HEK293 (cell line): ENCODE measurements around the gene KLHL25.
A peak's percentile ranks its signal among the peaks of the same experiment; 100 is the strongest.

Experiments
- CTCF ChIA-PET: fragments of 350-600 bp; formaldehyde crosslinking; extraction: SDS; loops from one replicate; lab custom pipeline; 2021; ENCODE audit warnings: antibody characterized with exemption; lab: Yijun Ruan, JAX
- POLR2A ChIA-PET: fragments of 300-600 bp; formaldehyde crosslinking; extraction: SDS; loops from one replicate; lab custom pipeline; 2020; ENCODE audit warnings: antibody characterized with exemption, inconsistent platforms; lab: Yijun Ruan, JAX
- H3K27ac ChIP-seq: fragments of 200-500 bp; sonication (Bioruptor generic); 2 replicates; pipeline ENCODE4 v1.5.1; 2014; ENCODE audit warnings: low read depth, low read length, control low read depth, inconsistent platforms; ENCODE audit errors: extremely low read depth
- H3K36me3 ChIP-seq, 2 experiments: fragments of 200-500 bp in 1 of 2; sonication (Bioruptor generic) in 1 of 2; 1 replicate in 1 of 2; 2 replicates in 1 of 2; pipeline ENCODE4 v1.5.1; 2014 to 2017; ENCODE audit warnings: inconsistent platforms in 2 of 2, low read length in 2 of 2; ENCODE audit not compliant: control insufficient read depth in 2 of 2, insufficient read depth in 1 of 2
- H3K4me1 ChIP-seq: fragments of 200-500 bp; sonication (Bioruptor generic); 2 replicates; pipeline ENCODE4 v1.5.1; 2014; ENCODE audit warnings: mild to moderate bottlenecking, low read length, inconsistent platforms; ENCODE audit not compliant: control insufficient read depth, insufficient read depth
- H3K4me3 ChIP-seq: 2 replicates; pipeline ENCODE4 v1.5.1; 2011; ENCODE audit warnings: low read depth, mild to moderate bottlenecking, control low read depth, low read length, moderate library complexity
- H3K9me3 ChIP-seq: fragments of 200-500 bp; sonication (Bioruptor generic); 2 replicates; pipeline ENCODE4 v1.5.1; 2014; ENCODE audit warnings: low read depth, low read length, inconsistent platforms; ENCODE audit not compliant: control insufficient read depth, insufficient read depth
- ELK4 ChIP-seq: IDR thresholded peaks from 2 replicates; pipeline ENCODE4 v1.6.1; 2011; ENCODE audit warnings: mild to moderate bottlenecking, low read depth, low read length, borderline replicate concordance
- PRDM1 ChIP-seq: fragments of 450-650 bp; formaldehyde crosslinking; IDR thresholded peaks from 2 replicates; pipeline ENCODE4; 2016; ENCODE audit warnings: missing biosample characterization, missing genetic modification characterization
- PRDM10 ChIP-seq: fragments of 450-650 bp; formaldehyde crosslinking; IDR thresholded peaks from 2 replicates; pipeline ENCODE4 v1.5.1; 2016; ENCODE audit warnings: missing biosample characterization, missing genetic modification characterization
- SCRT2 ChIP-seq: fragments of 450-650 bp; formaldehyde crosslinking; IDR thresholded peaks from 2 replicates; pipeline ENCODE4 v1.5.1; 2016; ENCODE audit warnings: missing biosample characterization, missing genetic modification characterization
- ZBTB11 ChIP-seq: fragments of 450-650 bp; formaldehyde crosslinking; conservative IDR thresholded peaks from 2 replicates; pipeline ENCODE4 v1.5.1; 2016; ENCODE audit warnings: low read depth, missing biosample characterization, missing genetic modification characterization
- ZFP41 ChIP-seq: fragments of 450-650 bp; formaldehyde crosslinking; IDR thresholded peaks from 2 replicates; pipeline ENCODE4 v1.5.1; 2016; ENCODE audit warnings: missing biosample characterization, missing genetic modification characterization, borderline replicate concordance
- ZNF174 ChIP-seq: fragments of 450-650 bp; formaldehyde crosslinking; IDR thresholded peaks from 2 replicates; pipeline ENCODE4 v1.5.0; 2017; ENCODE audit warnings: missing biosample characterization, mild to moderate bottlenecking, missing genetic modification characterization
- ZNF398 ChIP-seq: fragments of 450-650 bp; formaldehyde crosslinking; IDR thresholded peaks from 2 replicates; pipeline ENCODE4 v1.5.1; 2017; ENCODE audit warnings: missing biosample characterization, missing genetic modification characterization
- ZNF660 ChIP-seq: fragments of 450-650 bp; IDR thresholded peaks from 2 replicates; pipeline ENCODE4 v1.5.1; 2018; ENCODE audit warnings: missing biosample characterization, mild to moderate bottlenecking, missing genetic modification characterization
- ZSCAN5A ChIP-seq: fragments of 450-650 bp; formaldehyde crosslinking; IDR thresholded peaks from 2 replicates; pipeline ENCODE4 v1.5.1; 2016; ENCODE audit warnings: missing biosample characterization, missing genetic modification characterization
- TF ChIP-seq, protein P1 (sequence below): fragments of 450-650 bp; formaldehyde crosslinking; IDR thresholded peaks from 2 replicates; pipeline ENCODE4 v1.5.1; 2016; ENCODE audit warnings: missing biosample characterization, missing genetic modification characterization
- TF ChIP-seq, protein P2 (sequence below): fragments of 450-650 bp; formaldehyde crosslinking; IDR thresholded peaks from 2 replicates; pipeline ENCODE4 v1.5.1; 2016; ENCODE audit warnings: missing biosample characterization, missing genetic modification characterization, borderline replicate concordance

The KLHL25 gene

DNA sequence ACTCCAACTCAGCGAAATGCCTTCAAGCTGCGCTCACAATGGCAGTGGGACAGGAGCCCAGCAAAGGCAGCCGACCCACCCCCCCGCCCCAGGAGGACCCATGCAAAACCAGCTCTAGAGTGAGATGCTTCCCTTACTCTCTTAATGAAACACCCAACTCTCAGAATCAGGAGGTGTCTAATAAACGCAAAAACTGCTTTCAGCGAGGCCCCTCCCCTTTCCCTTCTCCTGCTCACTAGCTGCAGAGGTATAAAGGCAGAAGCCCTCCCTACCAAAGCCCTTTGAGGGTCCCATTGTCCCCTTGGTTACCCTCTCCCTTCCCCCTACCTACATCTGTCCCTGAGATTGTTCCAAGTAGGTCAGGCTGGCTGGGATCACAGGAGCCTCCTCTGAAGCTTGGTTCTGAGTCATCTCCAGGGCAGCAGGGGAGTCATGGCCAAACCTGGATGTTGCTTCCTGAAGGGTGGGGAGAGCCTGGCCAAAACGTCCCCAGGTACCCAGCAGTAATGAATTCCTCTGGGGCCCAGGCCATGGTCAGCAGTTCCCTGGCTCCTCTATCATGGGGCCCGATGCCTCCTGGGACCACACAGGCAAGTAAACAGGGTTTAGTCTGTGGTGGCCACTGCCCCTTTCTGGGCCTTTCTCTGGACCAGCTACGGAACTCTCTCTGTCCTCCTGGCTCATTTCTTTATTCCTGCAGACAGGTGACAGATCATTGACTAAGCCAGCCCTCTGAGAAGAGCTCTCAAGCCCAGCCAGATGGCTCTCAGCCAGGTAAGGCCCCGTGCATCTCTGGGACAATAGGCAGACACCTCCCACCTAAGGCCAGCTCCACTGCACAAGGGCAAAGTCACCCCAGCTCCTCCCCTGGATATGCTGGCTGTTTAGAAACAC lies 8.6 kb downstream of the KLHL25 start:
- Histone ChIP-seq H3K4me1 (peaks cover 13% of the 10 kb centered on the region), H3K9me3 (no peaks in the 10 kb centered on the region), H3K27ac (no peak overlapping the region), H3K4me3 (no peak overlapping the region)
- CTCF ChIA-PET: interaction anchor here (0.6 to 1.7 kb wide), 3 partner anchors 45 to 56 kb away, joined by 3 to 5 read pairs (median 3); no protein-coding TSS in a partner anchor
- TF ChIP-seq PRDM1 (0 out of 2 replicates have a peak, but pooled peaks have one; percentile 31), ZSCAN5A (tag by site-specific recombination) (no peak), PRDM10 (tag by site-specific recombination) (peak; percentile 28; the same call in 1 of the 2 replicates), ELK4 (no peak)
- TF ChIP-seq, all 188 proteins: peak for 2
- POLR2A ChIA-PET: interaction anchor here (1.6 kb wide), 1 partner anchor 8 kb away, joined by 6 read pairs; the partner anchor contains the start of gene KLHL25
- no peaks in the 10 kb centered on the region; a peak in 1 of 3 replicates for H3K36me3 ChIP-seq

DNA sequence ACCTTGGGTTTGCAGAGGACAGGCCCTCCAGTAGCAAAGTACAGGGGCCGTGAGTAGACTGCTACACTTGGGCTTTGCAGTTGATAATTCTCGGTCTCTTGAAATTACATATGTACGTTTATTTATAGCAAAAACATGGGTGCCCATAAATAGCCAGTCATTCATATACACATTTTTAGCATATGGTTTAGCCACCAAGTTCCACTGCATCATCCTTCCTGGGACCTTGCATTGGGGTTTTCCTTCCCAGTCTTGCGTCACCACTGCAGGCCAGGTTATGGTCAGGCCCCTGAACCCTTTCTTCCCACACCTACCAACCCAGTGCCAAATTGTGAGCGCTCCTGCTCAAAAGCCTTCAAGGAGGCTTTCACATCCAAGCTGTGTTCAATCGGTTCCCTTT lies 12.7 kb downstream of the KLHL25 start:
- H3K36me3 ChIP-seq: no peaks in the 10 kb centered on the region; a peak in 1 of 3 replicates
- H3K4me3 ChIP-seq: no peak overlapping the region
- CTCF ChIA-PET: interaction anchor here (0.5 kb wide), 1 partner anchor 52 kb away, joined by 4 read pairs; no protein-coding TSS in a partner anchor
- TF ChIP-seq SCRT2 (tag by site-specific recombination): no peak
- TF ChIP-seq ZNF660 (tag by site-specific recombination): no peak
- peaks cover 13% of the 10 kb centered on the region for H3K4me1 ChIP-seq
- no peaks in the 10 kb centered on the region for H3K9me3 ChIP-seq
- POLR2A ChIA-PET: no interaction called here
- no peak overlapping the region for H3K27ac ChIP-seq

DNA sequence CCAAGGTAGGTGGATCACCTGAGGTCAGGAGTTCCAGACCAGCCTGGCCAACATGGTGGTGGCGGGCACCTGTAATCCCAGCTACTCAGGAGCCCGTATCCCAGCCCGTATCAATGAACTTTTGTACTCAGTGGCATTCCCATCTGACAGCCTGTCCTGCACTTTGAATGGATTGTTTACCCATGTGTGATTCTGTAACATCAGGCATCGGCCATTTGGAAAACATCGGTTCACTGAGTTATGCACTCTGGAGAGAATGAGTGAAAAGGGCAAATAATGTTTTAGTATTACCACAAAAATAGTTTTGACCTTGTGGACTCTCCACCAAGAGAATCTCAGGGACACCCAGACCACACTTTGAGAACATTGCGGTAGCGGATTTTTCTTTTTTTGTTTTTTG lies 13.6 kb downstream of the KLHL25 start:
- no peaks in the 10 kb centered on the region; a peak in 1 of 3 replicates for H3K36me3 ChIP-seq
- ChIA-PET POLR2A (no interaction called here), CTCF (no interaction called here)
- no peak overlapping the region for H3K27ac ChIP-seq
- no peak overlapping the region for H3K4me3 ChIP-seq
- no peaks in the 10 kb centered on the region for H3K9me3 ChIP-seq
- H3K4me1 ChIP-seq: peaks cover 6% of the 10 kb centered on the region
- no peak for TF ChIP-seq ZFP41 (tag by site-specific recombination)
- TF ChIP-seq, protein P1, sequence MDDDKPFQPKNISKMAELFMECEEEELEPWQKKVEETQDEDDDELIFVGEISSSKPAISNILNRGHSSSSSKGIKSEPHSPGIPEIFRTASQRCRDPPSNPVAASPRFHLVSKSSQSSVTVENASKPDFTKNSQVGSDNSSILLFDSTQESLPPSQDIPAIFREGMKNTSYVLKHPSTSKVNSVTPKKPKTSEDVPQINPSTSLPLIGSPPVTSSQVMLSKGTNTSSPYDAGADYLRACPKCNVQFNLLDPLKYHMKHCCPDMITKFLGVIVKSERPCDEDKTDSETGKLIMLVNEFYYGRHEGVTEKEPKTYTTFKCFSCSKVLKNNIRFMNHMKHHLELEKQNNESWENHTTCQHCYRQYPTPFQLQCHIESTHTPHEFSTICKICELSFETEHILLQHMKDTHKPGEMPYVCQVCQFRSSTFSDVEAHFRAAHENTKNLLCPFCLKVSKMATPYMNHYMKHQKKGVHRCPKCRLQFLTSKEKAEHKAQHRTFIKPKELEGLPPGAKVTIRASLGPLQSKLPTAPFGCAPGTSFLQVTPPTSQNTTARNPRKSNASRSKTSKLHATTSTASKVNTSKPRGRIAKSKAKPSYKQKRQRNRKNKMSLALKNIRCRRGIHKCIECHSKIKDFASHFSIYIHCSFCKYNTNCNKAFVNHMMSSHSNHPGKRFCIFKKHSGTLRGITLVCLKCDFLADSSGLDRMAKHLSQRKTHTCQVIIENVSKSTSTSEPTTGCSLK (tag by site-specific recombination): no peak
- TF ChIP-seq ZNF174 (tag by site-specific recombination): no peak
- TF ChIP-seq, protein P2, sequence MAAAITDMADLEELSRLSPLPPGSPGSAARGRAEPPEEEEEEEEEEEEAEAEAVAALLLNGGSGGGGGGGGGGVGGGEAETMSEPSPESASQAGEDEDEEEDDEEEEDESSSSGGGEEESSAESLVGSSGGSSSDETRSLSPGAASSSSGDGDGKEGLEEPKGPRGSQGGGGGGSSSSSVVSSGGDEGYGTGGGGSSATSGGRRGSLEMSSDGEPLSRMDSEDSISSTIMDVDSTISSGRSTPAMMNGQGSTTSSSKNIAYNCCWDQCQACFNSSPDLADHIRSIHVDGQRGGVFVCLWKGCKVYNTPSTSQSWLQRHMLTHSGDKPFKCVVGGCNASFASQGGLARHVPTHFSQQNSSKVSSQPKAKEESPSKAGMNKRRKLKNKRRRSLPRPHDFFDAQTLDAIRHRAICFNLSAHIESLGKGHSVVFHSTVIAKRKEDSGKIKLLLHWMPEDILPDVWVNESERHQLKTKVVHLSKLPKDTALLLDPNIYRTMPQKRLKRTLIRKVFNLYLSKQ (tag by site-specific recombination): no peak
- TF ChIP-seq ZNF398: no peak
- no peak for TF ChIP-seq ZBTB11
